NCI-H1105 treated with DMSO at 0.1 percent for 48 hours (cell line): Measurements from ENCODE around the gene TMEM51.

ENCODE experiments used
- DNase-seq: peaks from one replicate; lab custom pipeline; 2025; lab: John Stamatoyannopoulos, UW

The TMEM51 gene, protein sequence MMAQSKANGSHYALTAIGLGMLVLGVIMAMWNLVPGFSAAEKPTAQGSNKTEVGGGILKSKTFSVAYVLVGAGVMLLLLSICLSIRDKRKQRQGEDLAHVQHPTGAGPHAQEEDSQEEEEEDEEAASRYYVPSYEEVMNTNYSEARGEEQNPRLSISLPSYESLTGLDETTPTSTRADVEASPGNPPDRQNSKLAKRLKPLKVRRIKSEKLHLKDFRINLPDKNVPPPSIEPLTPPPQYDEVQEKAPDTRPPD

DNA sequence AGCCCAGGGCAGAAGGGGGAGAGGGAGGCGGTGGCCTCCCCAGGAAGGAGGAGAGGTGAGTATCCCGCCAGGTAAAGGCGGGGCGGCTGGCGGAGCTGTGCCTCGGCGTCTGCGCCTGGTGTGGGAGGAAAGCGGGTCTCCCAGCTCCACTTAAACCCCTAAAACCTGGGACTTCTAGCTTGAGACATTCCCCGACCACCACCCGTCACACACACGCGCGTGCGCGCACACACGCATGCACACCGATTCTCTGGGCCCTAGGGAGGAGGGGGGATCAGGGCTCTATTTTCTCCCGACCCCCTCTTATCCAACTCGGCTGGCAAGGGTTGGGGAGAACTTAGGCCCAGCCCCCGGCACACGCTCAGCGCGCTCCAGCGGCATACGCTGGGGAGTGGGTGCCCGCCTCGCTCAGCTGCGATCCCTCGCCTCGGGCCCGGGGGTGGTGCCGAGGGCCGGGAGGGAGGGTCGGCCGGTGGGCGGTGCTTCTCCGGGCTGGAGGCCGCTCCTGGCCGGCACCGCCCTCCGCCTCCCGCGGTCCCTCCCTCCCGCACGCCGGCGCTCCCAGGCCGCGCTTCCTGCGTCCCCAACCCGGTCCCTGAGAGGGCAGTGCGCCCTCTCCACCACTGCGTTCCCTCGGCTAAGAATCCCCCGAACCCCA lies at the start of gene TMEM51:
TMEM51 (plus strand) TSS at position 564 of the 658 bp plus-strand sequence. CDS start 61,341 bp downstream, outside the sequence.
- DNase-seq = peak; percentile 75

DNA sequence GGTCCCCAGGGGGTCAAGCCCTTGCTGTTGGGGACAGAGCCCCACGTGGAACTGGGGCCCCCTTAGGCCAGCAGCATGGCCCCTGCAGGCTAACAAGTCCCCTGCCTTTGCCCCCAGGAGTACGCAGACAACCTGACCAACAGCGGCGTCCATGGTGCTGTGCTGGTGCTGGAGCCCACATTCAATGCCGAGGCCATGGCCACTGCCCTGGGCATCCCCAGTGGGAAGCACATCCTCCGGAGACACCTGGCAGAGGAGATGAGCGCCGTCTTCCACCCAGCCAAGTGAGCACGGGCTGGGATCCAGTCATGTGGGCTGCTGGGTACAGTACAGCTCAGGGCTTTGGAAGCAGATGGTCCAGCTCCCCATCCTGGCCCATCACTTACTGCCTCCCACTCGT lies 49.6 kb upstream of the TMEM51 start:
- DNase-seq = no peak

DNA sequence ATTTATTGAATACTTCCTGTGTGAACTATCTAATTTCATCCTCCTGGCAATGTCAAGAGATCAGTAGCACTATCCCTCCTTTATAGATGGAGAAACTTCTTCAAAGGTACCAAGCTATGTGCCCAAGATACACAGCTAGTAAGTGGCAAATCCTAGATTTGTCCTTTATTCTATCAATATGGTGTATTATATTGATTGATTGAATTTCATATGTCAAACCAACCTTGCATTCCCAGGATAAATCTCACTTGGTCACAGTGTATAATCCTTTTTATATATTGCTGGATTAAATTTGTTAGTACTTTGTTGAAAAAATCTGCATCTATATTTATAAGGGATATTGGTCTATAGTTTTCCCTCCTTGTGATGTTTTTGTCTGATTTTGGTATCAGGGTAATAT lies 48.8 kb upstream of the TMEM51 start:
- DNase-seq = no peak

DNA sequence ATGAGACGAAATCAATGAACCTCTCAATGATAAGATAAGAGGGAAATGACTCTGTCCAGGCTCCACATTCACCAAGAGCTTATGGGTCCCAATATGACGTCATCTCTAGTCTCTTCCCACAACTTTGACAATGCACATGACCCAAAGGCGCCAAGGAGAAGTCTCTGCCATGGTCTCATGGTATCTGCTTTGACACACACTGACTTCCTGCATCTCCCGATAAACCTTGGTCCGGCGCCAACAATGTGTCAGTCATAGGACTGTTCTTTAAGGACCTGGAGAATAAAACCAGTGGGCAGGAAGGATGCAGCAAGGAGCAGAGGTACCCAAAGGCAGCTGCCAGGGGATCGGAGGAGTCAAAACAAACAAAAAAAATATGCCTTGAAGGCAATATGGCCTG lies 46.9 kb upstream of the TMEM51 start:
- no peak for DNase-seq

DNA sequence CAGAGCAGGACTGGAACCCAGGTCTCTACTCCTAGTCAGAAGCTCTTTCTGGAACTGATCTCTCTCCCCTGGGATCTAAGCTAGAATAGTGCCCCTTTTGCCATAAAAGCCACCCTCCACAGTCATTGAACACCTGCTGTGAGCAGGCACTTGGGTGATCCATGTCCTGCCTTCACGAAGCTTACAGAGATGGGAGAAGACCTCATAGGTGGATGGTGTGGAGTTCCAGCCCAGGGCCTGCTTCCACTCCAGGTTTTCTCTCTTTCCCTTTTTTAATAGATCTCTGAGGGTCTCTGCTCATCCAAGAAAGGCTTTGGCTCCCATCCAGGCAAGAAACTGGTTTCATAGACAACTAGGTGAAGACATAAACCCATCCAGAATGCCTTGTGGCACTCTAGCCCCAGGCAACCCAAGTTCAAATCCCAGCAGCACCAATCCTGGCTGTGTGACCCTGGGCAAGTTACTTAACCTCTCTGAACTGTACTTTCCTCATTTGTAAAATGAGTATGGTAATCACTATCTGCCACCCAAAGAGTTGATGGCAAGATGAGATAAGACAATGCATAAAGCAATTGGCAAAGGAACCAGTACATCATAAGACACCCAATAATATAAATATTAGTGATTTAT lies 46.4 kb upstream of the TMEM51 start:
- DNase-seq = no peak

DNA sequence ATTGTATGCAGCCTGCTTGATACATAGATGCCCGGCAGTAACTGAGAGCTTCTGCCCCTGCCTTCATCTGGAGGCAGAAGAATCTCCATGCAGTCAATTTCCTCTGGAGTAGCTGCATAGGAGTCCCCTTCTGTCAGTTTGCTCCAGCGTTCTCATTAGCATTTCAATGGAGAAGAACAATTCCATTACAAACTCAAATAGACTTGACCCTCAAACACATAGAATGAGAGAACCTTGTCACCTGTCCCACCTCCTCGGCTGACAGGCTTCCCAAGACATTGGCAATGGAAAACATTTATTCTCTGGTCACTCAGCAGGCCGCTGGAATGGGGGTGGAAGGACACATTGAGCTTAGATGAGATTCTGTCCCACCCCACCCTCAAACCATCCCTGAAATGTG lies 45.6 kb upstream of the TMEM51 start:
- no peak for DNase-seq

DNA sequence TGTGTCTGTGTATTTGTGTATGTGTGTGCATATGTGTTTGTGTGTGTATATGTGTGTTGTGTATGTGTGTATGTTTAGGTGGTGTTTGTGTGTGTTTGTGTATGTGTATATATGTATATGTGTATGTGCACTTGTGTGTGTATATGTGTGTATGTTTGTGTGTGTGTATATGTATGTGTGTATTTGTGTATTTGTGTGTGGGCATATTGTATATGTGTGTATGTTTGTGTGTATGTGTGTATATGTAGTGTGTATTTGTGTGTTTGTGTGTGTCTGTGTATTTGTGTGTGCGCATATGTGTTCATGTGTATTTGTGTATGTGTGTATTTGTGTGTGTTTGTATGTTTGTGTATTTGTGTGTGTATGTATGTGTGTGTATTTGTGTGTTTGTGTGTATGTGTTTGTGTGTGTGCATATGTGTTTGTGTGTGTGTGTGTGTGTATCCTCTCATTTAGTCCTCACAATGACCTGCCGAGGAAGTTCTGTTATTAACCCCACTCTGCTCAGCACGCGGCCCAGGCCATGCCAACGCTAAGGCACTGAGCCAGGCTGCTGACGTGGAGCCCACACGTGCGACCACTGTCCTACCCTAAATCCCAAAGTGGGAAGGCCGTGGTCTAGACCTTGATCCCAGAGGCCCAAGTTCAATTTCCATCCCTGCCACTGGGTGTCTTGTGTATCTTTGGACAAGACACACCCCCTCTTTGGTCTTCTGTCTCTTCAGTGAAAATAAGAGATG lies 43.2 kb upstream of the TMEM51 start:
- DNase-seq = no peak

DNA sequence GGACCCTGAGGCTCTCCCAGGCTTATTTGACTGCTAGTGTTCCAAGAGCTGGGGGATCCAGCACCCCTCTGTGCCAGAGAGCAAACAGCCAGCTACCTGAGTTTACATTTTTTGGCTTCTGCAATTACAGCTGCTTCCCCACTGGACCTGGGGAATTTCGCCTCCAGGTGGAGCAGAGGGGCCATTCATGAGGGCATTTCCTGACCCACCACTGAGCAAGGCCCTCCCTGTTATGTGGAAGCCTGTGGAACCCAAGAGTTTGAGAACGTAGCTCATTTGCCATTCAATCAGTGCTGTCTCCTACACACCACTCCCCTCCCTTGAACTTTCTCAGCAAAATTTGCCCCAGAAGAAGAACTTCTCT lies 42.7 kb upstream of the TMEM51 start:
- DNase-seq = no peak

DNA sequence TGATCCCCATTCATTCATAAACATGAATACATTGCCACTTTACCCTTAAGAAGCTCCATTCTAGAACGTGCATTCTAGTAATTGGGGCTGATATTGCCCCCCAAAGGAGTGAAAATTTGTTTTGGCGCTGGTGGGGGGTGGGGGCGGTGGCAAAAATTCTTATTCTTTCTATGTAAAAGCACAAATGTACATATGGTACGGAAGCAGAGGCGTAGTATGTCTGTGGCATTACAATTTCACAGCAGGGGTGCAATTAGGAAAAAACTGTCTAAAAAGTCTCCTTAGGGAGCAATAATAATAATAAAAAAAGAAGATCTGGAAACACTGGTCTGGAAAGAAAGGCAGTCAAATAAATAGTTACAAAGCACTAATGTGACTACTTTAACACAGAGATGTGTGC lies 40.4 kb upstream of the TMEM51 start:
- DNase-seq = no peak

DNA sequence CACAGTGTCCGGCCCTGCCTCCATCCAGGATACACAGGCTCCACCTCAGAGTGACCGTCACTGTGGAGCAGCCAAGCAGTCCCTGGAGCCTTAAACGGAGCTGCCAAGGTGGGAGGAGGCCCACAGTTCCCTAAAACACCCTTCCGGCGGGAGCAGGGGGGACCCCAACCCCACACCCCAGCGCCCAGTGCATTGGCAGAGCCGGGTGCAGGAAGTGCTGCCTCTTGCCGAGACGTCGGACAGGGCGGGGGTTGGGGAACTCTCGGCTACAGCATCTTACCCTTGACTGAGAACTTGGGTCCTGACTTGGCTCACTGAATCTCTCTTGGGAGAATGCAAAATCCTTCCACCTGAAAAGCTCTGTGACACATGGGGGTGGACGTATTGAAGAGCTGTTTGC lies 38.7 kb upstream of the TMEM51 start:
- DNase-seq = no peak

DNA sequence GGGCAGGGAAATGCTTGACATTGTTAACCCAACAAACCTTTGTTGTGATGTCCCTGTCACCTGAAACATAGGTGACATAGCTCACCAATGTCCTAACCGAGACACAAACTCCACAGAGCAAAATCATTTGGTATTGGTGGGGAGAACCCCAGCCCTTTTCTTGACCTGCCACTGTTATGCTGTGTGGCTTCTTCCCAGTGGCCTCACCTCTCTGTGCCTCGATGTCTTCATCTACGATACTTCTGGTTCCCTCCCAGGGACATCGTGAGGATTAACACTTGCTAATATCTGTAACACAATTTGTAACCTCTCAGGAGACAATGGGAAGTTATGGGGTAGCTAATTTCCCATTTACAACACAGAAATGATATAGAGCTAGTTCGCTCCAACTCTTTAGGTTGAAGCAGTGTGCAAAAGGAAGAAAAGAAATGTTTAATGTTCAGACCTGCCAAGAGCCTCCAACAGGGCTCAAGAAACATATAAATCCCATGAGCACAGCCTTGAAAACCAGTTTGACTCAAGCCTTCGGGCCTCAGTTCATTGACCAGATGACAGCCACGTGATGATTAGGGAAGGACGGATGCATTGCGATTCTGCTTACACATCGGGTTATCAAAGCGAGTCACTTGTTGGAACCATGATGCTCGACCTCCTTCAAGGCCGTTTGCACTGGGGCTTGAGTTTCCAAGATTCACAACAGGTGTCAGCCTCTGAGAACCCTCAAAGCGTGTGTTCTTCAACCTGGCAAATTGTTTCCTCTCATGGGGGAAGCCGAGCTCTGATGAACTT lies 37.8 kb upstream of the TMEM51 start:
- no peak for DNase-seq

DNA sequence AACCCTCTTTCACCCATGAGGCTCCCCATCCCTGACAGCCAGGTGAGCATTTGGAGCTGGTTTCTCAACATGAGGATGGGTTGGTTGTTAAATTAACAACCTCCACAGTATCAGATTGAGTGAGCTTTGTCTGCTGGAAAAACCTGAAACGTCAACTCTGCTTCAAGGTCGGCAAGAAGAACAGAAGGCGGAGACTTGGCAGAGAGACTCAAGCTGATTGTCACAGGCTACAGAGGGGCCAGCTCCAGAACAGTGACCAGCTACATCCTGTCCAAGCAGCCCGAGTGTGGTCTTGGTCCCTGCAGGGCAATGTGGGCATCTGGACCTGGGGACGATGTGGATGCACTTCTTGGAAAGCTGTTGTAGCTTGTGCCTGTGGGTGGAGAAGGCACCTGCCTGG lies 36.6 kb upstream of the TMEM51 start:
- no peak for DNase-seq

DNA sequence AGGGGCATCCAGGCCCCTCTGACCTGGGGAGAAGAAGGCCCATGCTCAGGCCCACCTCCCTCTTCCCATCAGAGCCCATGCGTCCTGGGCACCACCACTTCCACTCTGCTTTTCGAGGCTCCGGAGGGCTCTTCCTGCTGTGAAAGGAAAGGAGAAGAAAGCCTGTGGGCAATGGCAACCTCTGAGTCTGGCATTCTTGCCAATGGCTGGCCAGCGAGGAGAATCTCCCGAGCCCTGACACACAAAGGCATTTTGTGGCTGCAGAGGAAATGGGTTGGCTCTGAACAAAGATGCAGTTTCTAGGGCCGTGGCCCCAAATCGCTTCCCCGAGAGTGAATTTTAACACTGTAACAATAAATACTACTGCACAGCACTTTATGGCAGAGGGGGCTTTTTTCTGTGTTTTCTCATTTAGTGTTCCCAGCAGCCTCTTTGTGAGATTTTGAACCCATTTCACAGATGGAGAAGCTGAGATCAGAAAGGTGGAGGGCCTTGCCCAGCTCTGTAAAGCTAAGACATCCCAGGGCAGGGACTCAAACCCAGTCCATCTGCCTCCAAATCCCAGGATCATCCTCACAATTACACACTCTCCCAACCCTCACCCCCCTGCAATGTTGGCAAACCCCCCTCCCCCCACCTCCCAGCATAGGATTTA lies 35.7 kb upstream of the TMEM51 start:
- no peak for DNase-seq

DNA sequence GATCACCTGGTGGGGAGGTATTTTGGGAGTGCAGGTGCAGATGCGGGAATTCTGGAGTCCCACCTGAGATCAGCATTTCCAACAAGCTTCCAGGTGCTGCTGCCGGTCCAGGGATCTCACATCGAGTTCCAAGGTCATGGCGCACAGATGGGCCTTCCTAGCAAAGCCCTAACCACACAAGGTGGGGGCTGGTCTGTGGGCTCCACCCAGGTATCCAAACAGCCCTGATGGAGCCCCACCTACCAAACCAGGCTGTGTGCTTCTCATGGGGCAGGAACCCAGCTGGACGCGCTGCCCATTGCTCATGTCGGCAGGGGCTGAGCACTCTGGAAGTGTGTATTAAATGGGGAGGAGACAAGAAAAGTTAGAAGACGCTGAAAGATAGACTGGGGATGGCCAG lies 35.0 kb upstream of the TMEM51 start:
- DNase-seq = no peak

DNA sequence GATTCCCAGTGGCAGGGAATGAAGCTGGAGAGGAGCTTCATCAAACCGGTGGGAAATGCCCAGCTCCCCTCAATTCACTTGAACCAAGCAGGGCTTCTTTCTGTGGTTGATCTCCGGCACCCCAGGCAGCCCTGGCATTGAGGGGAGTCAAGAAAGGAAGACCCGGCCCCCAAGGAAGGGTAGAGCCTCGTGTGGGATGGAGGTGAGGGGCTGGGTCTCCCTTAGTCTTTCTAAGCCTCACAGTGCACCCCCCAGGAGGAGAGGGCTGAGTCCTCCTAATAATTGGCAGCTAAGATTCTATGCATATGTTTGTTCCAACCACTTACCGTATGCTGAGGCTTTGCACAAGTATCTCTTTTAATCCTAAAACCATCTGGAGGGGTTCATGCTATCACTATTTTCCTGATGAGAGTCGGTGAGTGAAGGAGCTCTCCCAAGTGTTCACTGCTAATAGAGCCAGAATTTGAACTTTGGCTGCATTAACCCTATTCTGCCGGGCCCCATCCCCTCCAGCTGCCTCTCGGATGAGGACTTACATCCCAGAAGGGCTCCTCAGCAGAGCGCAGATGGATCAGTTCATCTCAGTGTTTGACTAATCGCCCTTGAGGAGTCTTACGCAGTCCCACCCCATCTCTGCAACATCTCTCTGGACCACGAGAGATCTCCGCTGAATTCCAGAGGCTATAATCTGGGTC lies 33.1 kb upstream of the TMEM51 start:
- no peak for DNase-seq

DNA sequence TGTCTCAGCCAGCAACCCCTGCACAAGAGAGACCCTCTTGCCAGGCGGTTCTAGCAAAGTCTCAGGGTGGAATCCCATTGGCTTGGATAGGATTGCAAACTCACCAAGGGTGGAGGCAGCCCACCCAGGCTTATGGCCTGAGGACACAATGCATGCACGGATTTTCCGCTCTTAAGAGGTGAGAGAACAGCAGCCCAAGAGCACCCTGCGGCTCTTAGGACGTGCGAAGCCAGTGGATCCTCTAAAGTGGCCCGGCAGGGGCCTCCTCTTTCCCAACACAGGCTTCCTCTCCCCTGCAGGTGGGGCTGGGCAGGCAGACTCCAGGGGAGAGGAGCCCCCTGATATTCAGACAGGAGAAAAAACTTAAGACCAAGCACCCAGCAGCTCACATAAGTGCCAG lies 31.2 kb upstream of the TMEM51 start:
- no peak for DNase-seq

DNA sequence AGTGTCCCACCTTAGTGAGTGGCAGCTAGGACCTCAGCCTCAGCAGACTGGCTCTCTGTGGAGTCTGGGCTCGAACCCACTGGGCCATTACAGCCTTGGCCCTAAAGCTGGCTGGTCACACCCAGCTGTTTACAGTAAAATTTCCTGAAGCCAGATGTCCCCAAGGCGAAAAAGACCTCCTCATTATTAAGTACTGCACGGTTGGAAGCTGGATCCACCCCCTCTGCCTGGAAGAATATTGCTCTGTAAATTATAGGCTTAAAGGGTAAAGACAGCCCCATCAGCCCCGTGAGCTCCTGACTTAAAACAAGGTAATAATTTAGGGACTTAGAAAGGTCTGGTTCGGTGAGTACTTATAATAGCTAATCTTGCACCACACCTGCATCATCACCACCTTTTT lies 30.3 kb upstream of the TMEM51 start:
- DNase-seq = no peak

DNA sequence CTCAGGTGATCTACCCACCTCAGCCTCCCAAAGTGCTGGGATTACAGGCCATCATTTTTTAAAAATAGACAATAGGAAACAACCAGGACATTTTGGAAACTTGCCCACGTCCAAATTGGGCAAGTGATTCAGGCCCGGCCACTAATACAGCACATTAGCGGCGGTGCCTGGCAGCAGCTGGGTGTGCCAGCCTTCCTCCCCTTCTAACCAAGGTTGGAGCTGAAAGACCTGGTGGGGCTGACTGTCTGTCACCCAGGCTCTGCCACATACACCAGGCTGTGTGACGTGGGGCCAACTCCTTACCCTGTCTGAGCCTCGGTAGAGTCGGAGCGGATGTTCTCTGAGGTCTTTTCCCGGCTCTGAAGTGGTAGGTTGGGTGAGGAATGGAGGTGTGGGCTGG lies 29.6 kb upstream of the TMEM51 start:
- no peak for DNase-seq

DNA sequence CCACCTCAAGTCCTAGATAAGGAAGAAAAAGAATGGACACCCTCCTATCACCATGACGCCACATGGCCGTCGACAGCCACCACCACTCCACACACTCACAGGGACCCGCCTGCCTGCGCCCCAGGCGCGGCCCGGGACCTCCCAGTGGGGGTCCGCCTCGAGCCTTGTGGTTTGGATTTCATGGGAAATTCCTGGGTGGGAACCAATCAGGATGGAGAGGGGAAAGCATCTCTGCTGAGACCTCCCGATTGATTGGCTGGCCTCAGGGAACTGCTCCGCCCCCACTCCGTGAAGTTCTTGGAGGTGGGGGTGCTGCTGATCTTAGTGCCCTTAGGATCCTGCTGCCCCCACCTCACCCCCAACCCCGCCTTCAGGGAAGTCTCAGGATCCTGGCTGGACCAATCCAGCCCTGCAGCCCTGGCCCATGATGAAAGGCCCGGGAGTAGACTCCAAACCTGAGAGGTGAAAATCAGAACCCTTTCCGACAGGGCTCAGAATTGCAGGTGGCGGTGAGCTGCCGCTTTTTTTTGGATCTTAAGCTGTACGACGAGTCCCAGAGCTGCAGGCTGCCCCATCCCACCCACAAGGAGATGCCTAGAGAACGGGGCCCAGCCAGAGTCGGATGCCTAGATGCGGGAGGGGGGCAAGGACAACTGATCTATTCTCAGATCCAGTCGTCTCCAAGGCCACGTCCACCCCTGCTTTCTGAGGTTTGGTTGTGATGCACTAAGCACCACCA lies 29.0 kb upstream of the TMEM51 start:
- no peak for DNase-seq

DNA sequence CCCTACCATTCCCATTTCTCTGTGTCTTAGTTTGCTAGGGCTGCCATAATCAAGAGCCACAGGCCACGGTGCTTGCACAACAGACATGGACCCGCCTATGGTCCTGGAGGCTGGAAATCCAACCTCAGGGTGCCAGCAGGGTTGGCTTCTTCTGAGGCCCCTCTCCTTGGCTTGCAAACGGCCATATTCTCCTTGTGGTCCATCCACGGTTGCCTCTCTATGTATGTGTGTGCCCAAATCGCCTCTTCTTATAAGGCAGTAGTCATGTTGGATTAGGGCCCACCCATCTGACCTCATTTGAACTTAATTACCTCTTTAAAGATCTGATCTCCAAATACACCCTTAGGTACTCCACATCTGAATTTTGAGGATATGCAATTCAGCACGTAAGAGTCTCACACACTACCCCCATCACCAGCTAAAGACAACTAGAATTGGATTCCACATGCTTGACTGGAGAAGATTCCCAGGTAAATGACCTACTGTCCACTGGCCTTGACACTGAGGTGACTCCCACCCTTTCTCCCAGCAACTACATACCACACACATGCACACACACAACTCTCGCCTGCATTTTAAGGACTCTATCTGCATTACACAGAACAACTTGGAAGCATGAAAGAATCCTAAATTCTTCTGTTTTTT lies 28.3 kb upstream of the TMEM51 start:
- no peak for DNase-seq
